Measurements from ENCODE around the gene GRID1.
"Not testable (repeated sequence)": the region's sequence is repeated elsewhere in the genome, so short reads cannot be mapped to it uniquely, and the experiment has no call there.

Gene GRID1

GRCh38 chr10:86249794-86250193 is 116.8 kb downstream of the GRID1 start:
- no peak for DNase-seq

DNA sequence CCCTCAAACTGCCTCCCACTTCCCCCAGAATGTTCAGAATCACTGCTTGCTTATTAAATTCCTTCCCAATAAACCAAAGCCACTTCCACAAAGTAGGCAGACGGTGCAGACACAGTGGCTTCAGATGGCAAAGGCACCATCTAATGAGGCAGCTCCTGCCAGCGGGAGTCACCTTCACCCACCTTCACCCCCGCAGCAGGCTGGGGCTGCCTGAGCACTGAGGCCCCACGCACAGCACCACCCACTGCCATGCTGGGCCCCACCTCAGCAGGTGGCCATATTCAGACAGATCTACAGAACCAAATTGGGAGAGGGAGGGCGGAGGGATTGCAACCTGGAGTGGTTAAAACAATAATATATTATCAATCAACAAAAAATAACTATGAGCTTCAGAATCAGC is 118.5 kb downstream of the GRID1 start:
- DNase-seq: no peak

GRCh38 chr10:86247588-86247987 is 119.0 kb downstream of the GRID1 start:
- DNase-seq: no peak

GRCh38 chr10:86247073-86247472 is 119.5 kb downstream of the GRID1 start:
- no peak for DNase-seq

DNA sequence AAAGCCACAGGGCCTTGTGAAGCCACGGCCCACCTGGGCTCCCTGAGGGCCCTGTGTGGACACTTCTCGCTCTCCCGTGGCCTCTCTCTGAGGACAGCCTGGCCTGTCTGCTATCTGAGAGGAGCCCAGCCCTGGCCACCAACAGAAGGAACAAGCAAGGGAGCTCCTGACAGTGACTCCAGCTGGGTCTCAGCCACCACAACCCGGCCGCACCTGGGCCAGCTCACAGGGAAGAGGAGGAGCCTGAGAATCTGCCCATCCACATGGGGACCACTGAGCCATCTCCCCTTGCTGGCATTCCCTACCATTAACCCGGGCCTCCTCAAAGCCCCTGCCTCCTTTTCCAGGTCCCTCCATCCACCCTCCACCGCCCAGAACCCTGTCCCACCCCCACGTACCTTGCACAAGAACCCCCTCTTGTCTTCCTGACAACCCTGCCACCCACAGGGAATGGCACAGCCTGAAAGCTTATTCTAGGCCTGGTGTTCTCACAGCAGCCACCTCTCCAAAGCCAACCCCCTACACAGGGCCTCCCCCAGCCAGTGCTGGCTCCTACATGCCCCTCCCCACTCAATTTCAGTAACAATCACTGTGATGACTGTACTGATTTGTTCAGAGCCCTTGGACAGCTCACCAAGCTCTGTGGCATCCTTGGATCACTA is 120.2 kb downstream of the GRID1 start:
- no peak for DNase-seq

GRCh38 chr10:86245015-86245394 is 121.6 kb downstream of the GRID1 start:
- no peak for DNase-seq

DNA sequence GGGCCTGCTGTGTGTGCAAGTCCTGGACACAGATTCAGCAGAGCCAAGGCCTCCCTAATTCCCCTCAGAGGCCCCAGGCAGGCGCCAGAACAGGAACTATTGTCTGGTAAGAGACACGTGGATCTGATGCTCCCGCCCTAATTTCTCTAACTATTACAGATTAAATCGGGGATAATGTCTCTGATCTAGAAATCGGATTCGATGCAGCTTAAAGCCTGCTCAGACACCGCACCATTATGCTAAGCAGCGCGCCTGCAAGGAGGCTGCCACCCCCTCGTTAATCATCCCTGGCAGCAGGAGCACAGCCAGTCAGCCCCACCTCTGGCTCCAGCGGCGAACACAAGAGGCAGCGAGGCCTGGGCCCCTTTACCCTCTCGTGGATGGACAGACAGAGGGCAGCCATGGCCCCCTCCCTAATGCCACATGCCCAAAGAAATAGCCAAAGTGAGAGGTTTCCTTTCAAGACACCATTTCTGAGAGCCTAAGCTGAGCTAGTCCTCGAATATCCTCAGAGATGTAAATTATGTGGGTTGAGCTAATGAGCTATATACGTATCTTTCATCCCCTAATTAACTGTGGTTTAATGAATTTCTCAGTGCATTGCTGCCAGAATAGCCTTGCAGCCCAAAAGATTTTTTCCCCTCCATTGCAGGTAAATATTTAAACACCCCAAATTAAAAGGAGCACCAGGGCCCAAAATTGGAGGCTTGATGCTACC is 122.1 kb downstream of the GRID1 start:
- DNase-seq: no peak

GRCh38 chr10:86243651-86244155 is 122.9 kb downstream of the GRID1 start:
- no peak for DNase-seq

DNA sequence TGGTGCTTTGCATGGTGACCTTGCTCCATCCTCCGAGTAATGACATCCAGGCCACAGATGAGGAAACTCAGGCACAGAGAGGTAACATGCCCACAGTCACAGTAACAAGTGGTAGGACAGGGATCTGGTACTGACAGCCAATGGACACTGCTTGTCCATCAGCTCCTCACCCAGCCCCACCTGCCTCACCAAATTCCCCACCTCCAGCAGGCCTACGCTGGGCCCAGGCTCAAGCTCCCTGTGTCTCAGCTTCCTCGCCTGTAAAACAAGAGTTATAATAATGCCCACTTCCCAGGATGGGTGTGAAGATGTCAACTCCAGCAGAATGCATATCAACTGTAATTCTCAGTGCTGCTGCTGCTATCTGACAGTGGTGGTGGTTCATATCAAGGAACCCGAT is 123.8 kb downstream of the GRID1 start:
- DNase-seq: no peak

GRCh38 chr10:86238089-86238488 is 128.5 kb downstream of the GRID1 start:
- DNase-seq: not testable (repeated sequence)

GRCh38 chr10:86234541-86235270 is 131.9 kb downstream of the GRID1 start:
- DNase-seq: no peak

DNA sequence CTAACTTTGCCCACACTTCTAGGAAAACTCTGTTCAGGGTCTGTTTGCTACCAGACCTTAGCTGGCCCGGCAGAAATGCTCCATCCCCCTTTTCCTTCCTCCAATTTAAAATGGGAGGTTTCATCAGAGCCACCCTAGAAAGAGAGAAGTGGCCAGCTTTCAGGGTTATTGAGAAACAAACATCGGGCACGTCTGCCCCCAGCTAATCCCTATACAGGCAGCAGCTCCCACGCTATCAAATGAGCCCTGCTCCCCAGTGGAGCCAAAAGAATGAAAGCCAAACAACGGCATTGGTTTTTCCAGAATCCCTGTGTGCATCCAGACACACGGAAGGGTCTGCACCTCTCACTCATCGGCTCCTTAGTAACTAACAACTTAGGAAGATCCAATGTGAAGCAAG is 132.5 kb downstream of the GRID1 start:
- DNase-seq: no peak

GRCh38 chr10:86233131-86233530 is 133.5 kb downstream of the GRID1 start:
- no peak for DNase-seq

- DNase-seq: no peak
These were observed 134.0 kb downstream of the GRID1 start for GRCh38 chr10:86232644-86233043.

DNA sequence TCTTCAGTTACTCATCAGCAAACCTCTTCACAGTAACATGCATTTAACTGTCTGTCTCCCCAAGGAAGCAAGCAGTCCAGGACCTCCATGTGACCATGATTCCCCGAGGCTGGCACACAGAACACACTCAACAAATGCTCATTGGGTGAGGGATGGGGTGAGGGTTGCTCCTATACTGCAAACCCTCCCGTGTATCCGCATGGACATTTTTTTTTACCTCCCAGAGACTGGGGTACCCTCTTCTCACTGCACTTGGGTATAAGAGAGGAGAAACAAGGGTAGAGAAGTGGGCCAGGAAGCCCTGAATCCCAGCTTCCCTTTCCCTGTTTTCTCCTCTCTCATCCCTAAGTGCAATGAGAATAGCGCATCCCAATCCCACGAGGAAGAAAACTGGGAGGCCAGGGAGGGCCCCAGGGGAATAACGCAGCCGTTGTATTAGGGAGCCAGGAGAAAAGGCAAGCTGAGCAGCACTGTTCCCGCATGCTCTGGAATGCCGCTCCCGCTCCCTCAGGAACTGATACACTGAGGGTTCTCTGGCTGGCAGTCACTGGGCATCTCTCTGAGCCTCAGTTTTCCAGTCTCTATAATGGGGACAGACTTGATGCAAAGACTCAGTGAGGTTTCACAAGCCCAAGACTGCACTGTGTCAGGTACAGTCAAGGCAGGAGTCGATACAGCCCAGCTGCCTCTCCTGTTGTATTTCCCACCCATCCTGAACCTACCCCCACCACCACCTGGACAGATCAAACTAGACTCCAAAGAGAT is 134.6 kb downstream of the GRID1 start:
- DNase-seq: no peak

GRCh38 chr10:86230557-86231180 is 135.9 kb downstream of the GRID1 start:
- no peak for DNase-seq

- DNase-seq: no peak
These were observed 136.6 kb downstream of the GRID1 start for GRCh38 chr10:86229811-86230556.

GRCh38 chr10:86229376-86229775 is 137.2 kb downstream of the GRID1 start:
- no peak for DNase-seq

DNA sequence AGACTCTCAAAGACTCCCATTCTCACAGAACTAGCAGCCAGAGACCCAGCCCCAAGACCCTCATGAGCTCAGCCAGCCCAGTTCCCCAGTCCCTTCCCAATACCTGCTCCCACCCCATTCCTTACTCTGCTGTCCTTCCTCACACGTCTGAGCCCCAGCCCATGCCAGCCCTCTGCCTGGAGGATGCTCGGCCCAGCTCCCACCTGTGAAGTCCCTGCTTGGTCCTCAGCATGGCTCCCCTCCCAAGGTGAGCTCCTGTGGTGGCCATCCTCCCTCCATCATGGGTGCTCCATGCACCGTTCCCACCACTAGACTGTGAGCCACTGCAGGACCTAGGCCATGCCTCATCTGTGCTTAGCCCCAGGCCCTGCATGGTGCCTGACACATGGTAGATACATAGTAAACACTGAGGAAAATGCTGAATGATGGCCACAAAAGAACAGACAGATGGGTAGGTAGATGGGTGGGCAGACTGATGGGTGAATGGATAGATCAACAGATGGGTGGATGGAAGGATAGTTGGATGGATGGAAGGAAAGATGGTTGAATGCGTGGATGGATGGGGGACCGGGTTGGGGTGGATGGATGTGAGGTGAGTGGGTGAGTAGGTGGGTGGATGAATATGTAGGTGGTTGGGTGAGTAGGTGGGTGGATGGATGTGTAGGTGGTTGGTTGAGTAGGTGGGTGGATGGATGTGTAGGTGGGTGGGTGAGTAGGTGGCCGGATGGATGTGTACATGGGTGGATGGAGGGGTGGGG is 138.9 kb downstream of the GRID1 start:
- no peak for DNase-seq

DNA sequence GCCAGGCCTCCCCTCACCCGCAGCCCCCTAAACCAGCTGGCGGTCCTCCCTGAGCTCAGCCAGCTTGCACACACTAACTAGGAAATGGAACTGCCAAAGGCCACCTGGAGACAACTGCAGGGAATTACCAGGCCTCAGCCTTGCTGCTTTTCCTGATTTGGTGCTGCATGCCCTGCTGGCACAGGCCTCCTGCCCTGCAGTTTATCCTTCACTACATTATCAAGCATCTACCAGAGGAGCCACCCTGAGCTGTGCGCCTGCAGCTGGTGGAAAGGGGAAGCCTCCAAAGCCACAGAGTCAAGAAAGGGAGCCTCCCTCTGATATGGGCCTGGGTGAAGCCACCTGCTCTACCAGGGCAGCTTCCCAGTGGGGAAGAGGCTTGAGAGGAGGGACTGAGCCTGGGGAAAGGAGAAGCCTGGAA is 139.8 kb downstream of the GRID1 start:
- no peak for DNase-seq

DNA sequence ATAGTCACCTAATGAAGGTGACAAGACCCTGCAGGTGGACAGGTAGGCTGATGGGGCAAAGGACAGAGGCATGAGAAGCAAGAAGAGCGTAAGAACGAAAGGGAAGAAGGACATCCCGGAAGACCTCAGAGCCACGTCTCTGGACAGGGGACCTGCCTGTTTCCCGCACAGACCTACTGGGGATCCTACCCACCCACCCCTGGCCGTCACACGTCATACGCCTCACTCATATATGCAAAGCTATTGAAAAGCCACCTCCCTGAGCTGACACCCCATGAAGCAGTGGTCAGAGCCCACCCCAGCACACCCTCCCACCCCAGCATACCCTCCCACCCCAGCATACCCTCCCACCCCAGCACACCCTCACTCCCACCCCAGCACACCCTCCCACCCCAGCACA is 140.6 kb downstream of the GRID1 start:
- DNase-seq: no peak
